HEK293 (cell line): ENCODE data around the gene CHN1.

Experiments used
- CTCF ChIA-PET: fragments of 350-600 bp; formaldehyde crosslinking; extraction: SDS; loops from one replicate; lab custom pipeline; 2021; ENCODE audit warnings: antibody characterized with exemption; lab: Yijun Ruan, JAX
- POLR2A ChIA-PET: fragments of 300-600 bp; formaldehyde crosslinking; extraction: SDS; loops from one replicate; lab custom pipeline; 2020; ENCODE audit warnings: antibody characterized with exemption, inconsistent platforms; lab: Yijun Ruan, JAX
- H3K27ac ChIP-seq: fragments of 200-500 bp; sonication (Bioruptor generic); 2 replicates; pipeline ENCODE4 v1.5.1; 2014; ENCODE audit warnings: low read depth, low read length, control low read depth, inconsistent platforms; ENCODE audit errors: extremely low read depth
- H3K36me3 ChIP-seq, 2 experiments: fragments of 200-500 bp in 1 of 2; sonication (Bioruptor generic) in 1 of 2; 1 replicate in 1 of 2; 2 replicates in 1 of 2; pipeline ENCODE4 v1.5.1; 2014 to 2017; ENCODE audit warnings: inconsistent platforms in 2 of 2, low read length in 2 of 2; ENCODE audit not compliant: control insufficient read depth in 2 of 2, insufficient read depth in 1 of 2
- H3K4me1 ChIP-seq: fragments of 200-500 bp; sonication (Bioruptor generic); 2 replicates; pipeline ENCODE4 v1.5.1; 2014; ENCODE audit warnings: mild to moderate bottlenecking, low read length, inconsistent platforms; ENCODE audit not compliant: control insufficient read depth, insufficient read depth
- H3K4me3 ChIP-seq: 2 replicates; pipeline ENCODE4 v1.5.1; 2011; ENCODE audit warnings: low read depth, mild to moderate bottlenecking, control low read depth, low read length, moderate library complexity
- H3K9me3 ChIP-seq: fragments of 200-500 bp; sonication (Bioruptor generic); 2 replicates; pipeline ENCODE4 v1.5.1; 2014; ENCODE audit warnings: low read depth, low read length, inconsistent platforms; ENCODE audit not compliant: control insufficient read depth, insufficient read depth
- GLIS2 ChIP-seq: fragments of 450-650 bp; formaldehyde crosslinking; IDR thresholded peaks from 2 replicates; pipeline ENCODE4 v1.5.1; 2016; ENCODE audit warnings: missing biosample characterization, missing genetic modification characterization
- WT1 ChIP-seq: fragments of 450-650 bp; formaldehyde crosslinking; IDR thresholded peaks from 2 replicates; pipeline ENCODE4 v1.5.1; 2016; ENCODE audit warnings: missing biosample characterization, missing genetic modification characterization
- ZBTB1 ChIP-seq: fragments of 450-650 bp; formaldehyde crosslinking; IDR thresholded peaks from 2 replicates; pipeline ENCODE4 v1.5.1; 2016; ENCODE audit warnings: missing biosample characterization, missing genetic modification characterization
- ZBTB20 ChIP-seq: fragments of 450-650 bp; formaldehyde crosslinking; IDR thresholded peaks from 2 replicates; pipeline ENCODE4 v1.5.1; 2016; ENCODE audit warnings: missing biosample characterization, missing genetic modification characterization
- ZEB2 ChIP-seq: fragments of 450-650 bp; formaldehyde crosslinking; IDR thresholded peaks from 2 replicates; pipeline ENCODE4 v1.5.1; 2016; ENCODE audit warnings: missing biosample characterization, missing genetic modification characterization
- ZFHX2 ChIP-seq: fragments of 450-650 bp; formaldehyde crosslinking; conservative IDR thresholded peaks from 2 replicates; pipeline ENCODE4 v1.5.1; 2016; ENCODE audit warnings: missing biosample characterization, missing genetic modification characterization
- ZFP41 ChIP-seq: fragments of 450-650 bp; formaldehyde crosslinking; IDR thresholded peaks from 2 replicates; pipeline ENCODE4 v1.5.1; 2016; ENCODE audit warnings: missing biosample characterization, missing genetic modification characterization, borderline replicate concordance
- ZFP69B ChIP-seq: fragments of 450-650 bp; formaldehyde crosslinking; IDR thresholded peaks from 2 replicates; pipeline ENCODE4 v1.5.1; 2016; ENCODE audit warnings: missing biosample characterization, missing genetic modification characterization
- ZNF112 ChIP-seq: fragments of 450-650 bp; formaldehyde crosslinking; IDR thresholded peaks from 2 replicates; pipeline ENCODE4 v1.5.0; 2017; ENCODE audit warnings: missing biosample characterization, missing genetic modification characterization
- ZNF311 ChIP-seq: fragments of 450-650 bp; formaldehyde crosslinking; IDR thresholded peaks from 2 replicates; pipeline ENCODE4 v1.5.1; 2017; ENCODE audit warnings: missing biosample characterization, missing genetic modification characterization, borderline replicate concordance
- ZNF394 ChIP-seq: fragments of 450-650 bp; formaldehyde crosslinking; IDR thresholded peaks from 2 replicates; pipeline ENCODE4 v1.5.1; 2016; ENCODE audit warnings: missing biosample characterization, missing genetic modification characterization, mild to moderate bottlenecking, moderate library complexity, borderline replicate concordance
- ZNF426 ChIP-seq: fragments of 450-650 bp; formaldehyde crosslinking; IDR thresholded peaks from 2 replicates; pipeline ENCODE4 v1.5.1; 2017; ENCODE audit warnings: missing biosample characterization, missing genetic modification characterization, mild to moderate bottlenecking, inconsistent platforms, moderate library complexity
- ZNF548 ChIP-seq: fragments of 450-650 bp; formaldehyde crosslinking; IDR thresholded peaks from 2 replicates; pipeline ENCODE4 v1.5.1; 2016; ENCODE audit warnings: missing biosample characterization, missing genetic modification characterization
- ZNF555 ChIP-seq: fragments of 450-650 bp; formaldehyde crosslinking; conservative IDR thresholded peaks from 2 replicates; pipeline ENCODE4 v1.5.1; 2017; ENCODE audit warnings: missing biosample characterization, mild to moderate bottlenecking, missing genetic modification characterization, inconsistent platforms
- ZNF585B ChIP-seq: fragments of 450-650 bp; formaldehyde crosslinking; IDR thresholded peaks from 2 replicates; pipeline ENCODE4 v1.5.1; 2016; ENCODE audit warnings: missing biosample characterization, missing genetic modification characterization
- ZNF658 ChIP-seq: fragments of 450-650 bp; formaldehyde crosslinking; IDR thresholded peaks from 2 replicates; pipeline ENCODE4; 2016; ENCODE audit warnings: missing biosample characterization, missing genetic modification characterization
- ZNF701 ChIP-seq: fragments of 450-650 bp; formaldehyde crosslinking; IDR thresholded peaks from 2 replicates; pipeline ENCODE4 v1.5.1; 2016; ENCODE audit warnings: missing biosample characterization, missing genetic modification characterization
- ZNF747 ChIP-seq: fragments of 450-650 bp; formaldehyde crosslinking; IDR thresholded peaks from 2 replicates; pipeline ENCODE4 v1.5.1; 2016; ENCODE audit warnings: missing biosample characterization, missing genetic modification characterization
- TF ChIP-seq, protein P1 (sequence below): fragments of 450-650 bp; formaldehyde crosslinking; IDR thresholded peaks from 2 replicates; pipeline ENCODE4 v1.5.1; 2017; ENCODE audit warnings: missing biosample characterization, missing genetic modification characterization
- TF ChIP-seq, protein P2 (sequence below): fragments of 450-650 bp; formaldehyde crosslinking; IDR thresholded peaks from 2 replicates; pipeline ENCODE4 v1.5.1; 2016; ENCODE audit warnings: missing biosample characterization, missing genetic modification characterization, low read depth
- TF ChIP-seq, protein P3 (sequence below): fragments of 450-650 bp; formaldehyde crosslinking; IDR thresholded peaks from 2 replicates; pipeline ENCODE4 v1.5.1; 2017; ENCODE audit warnings: missing biosample characterization, mild to moderate bottlenecking, missing genetic modification characterization, moderate library complexity
- TF ChIP-seq, protein P4 (sequence below): fragments of 450-650 bp; formaldehyde crosslinking; IDR thresholded peaks from 2 replicates; pipeline ENCODE4 v1.5.0; 2017; ENCODE audit warnings: missing biosample characterization, missing genetic modification characterization, borderline replicate concordance
- TF ChIP-seq, protein P5 (sequence below): fragments of 450-650 bp; formaldehyde crosslinking; IDR thresholded peaks from 2 replicates; pipeline ENCODE4 v1.5.1; 2016; ENCODE audit warnings: missing biosample characterization, missing genetic modification characterization

Gene CHN1

DNA sequence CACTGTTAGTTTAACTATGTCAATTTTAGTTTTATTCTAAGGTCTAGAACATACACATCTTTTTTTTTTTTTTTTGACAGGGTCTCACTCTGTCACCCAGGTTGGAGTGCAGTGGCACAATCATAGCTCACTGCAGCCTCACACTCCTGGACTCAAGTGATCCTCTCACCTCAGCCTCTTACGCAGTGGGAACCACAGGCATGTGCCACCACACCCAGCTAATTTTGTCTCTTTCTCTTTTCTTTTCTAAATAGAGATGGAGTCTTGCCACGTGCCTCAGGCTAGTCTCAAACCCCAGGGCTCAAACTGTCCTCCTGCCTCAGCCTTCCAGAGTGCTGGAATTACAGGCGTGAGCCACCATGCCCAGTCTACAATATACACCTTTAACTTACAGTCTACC, 171.4 kb downstream of the CHN1 start:
- Histone ChIP-seq H3K36me3 (no peaks in the 10 kb centered on the region), H3K9me3 (no peaks in the 10 kb centered on the region), H3K27ac (no peak overlapping the region), H3K4me1 (no peaks in the 10 kb centered on the region), H3K4me3 (no peak overlapping the region)
- ChIA-PET POLR2A (no interaction called here), CTCF (no interaction called here)
- TF ChIP-seq, protein P1, sequence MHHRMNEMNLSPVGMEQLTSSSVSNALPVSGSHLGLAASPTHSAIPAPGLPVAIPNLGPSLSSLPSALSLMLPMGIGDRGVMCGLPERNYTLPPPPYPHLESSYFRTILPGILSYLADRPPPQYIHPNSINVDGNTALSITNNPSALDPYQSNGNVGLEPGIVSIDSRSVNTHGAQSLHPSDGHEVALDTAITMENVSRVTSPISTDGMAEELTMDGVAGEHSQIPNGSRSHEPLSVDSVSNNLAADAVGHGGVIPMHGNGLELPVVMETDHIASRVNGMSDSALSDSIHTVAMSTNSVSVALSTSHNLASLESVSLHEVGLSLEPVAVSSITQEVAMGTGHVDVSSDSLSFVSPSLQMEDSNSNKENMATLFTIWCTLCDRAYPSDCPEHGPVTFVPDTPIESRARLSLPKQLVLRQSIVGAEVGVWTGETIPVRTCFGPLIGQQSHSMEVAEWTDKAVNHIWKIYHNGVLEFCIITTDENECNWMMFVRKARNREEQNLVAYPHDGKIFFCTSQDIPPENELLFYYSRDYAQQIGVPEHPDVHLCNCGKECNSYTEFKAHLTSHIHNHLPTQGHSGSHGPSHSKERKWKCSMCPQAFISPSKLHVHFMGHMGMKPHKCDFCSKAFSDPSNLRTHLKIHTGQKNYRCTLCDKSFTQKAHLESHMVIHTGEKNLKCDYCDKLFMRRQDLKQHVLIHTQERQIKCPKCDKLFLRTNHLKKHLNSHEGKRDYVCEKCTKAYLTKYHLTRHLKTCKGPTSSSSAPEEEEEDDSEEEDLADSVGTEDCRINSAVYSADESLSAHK (tag by site-specific recombination): no peak
- TF ChIP-seq ZNF555 (tag by site-specific recombination): no peak
- no peak for TF ChIP-seq ZNF747 (tag by site-specific recombination)
- no peak for TF ChIP-seq ZNF426 (tag by site-specific recombination)
- no peak for TF ChIP-seq ZFP41 (tag by site-specific recombination)
- no peak for TF ChIP-seq ZNF548
- TF ChIP-seq, protein P2, sequence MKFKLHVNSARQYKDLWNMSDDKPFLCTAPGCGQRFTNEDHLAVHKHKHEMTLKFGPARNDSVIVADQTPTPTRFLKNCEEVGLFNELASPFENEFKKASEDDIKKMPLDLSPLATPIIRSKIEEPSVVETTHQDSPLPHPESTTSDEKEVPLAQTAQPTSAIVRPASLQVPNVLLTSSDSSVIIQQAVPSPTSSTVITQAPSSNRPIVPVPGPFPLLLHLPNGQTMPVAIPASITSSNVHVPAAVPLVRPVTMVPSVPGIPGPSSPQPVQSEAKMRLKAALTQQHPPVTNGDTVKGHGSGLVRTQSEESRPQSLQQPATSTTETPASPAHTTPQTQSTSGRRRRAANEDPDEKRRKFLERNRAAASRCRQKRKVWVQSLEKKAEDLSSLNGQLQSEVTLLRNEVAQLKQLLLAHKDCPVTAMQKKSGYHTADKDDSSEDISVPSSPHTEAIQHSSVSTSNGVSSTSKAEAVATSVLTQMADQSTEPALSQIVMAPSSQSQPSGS (tag by site-specific recombination): no peak
- no peak for TF ChIP-seq ZNF112 (tag by site-specific recombination)
- TF ChIP-seq, all 188 proteins: peak for 0

DNA sequence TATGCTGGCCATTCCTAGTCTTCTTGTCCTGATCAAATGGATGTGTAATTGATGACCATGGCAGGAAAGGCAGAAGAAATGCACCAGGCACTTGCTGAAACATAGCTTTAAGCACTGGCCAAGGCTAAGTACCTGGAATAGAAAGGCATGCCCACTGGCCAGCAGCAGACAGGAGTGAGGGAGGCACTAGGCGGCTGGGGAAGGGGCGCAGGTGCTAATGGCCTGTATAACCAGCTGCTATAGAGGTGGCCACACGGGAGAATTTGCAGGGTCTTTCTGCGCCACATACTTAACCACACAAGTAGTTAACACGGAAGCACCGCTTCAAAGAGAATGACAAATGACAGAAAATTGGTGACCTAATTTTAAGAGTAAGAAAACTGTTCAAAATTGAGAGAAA, 174.6 kb downstream of the CHN1 start:
- H3K36me3 ChIP-seq: no peaks in the 10 kb centered on the region
- CTCF ChIA-PET: no interaction called here
- no peaks in the 10 kb centered on the region for H3K9me3 ChIP-seq
- POLR2A ChIA-PET: no interaction called here
- H3K27ac ChIP-seq: no peak overlapping the region
- H3K4me3 ChIP-seq: no peak overlapping the region
- H3K4me1 ChIP-seq: no peaks in the 10 kb centered on the region
- TF ChIP-seq ZNF585B (tag by site-specific recombination): no peak
- TF ChIP-seq ZBTB1 (tag by site-specific recombination): no peak
- no peak for TF ChIP-seq ZFP69B (tag by site-specific recombination)
- TF ChIP-seq ZNF701 (tag by site-specific recombination): no peak
- TF ChIP-seq ZNF311: no peak
- TF ChIP-seq ZNF658 (tag by site-specific recombination): no peak
- no peak for TF ChIP-seq WT1
- TF ChIP-seq ZNF394: no peak
- no peak for TF ChIP-seq ZBTB20
- TF ChIP-seq, protein P3, sequence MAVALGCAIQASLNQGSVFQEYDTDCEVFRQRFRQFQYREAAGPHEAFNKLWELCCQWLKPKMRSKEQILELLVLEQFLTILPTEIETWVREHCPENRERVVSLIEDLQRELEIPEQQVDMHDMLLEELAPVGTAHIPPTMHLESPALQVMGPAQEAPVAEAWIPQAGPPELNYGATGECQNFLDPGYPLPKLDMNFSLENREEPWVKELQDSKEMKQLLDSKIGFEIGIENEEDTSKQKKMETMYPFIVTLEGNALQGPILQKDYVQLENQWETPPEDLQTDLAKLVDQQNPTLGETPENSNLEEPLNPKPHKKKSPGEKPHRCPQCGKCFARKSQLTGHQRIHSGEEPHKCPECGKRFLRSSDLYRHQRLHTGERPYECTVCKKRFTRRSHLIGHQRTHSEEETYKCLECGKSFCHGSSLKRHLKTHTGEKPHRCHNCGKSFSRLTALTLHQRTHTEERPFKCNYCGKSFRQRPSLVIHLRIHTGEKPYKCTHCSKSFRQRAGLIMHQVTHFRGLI (tag by site-specific recombination): no peak
- TF ChIP-seq GLIS2 (tag by site-specific recombination): no peak
- no peak for TF ChIP-seq ZFHX2 (tag by site-specific recombination)
- TF ChIP-seq, protein P4, sequence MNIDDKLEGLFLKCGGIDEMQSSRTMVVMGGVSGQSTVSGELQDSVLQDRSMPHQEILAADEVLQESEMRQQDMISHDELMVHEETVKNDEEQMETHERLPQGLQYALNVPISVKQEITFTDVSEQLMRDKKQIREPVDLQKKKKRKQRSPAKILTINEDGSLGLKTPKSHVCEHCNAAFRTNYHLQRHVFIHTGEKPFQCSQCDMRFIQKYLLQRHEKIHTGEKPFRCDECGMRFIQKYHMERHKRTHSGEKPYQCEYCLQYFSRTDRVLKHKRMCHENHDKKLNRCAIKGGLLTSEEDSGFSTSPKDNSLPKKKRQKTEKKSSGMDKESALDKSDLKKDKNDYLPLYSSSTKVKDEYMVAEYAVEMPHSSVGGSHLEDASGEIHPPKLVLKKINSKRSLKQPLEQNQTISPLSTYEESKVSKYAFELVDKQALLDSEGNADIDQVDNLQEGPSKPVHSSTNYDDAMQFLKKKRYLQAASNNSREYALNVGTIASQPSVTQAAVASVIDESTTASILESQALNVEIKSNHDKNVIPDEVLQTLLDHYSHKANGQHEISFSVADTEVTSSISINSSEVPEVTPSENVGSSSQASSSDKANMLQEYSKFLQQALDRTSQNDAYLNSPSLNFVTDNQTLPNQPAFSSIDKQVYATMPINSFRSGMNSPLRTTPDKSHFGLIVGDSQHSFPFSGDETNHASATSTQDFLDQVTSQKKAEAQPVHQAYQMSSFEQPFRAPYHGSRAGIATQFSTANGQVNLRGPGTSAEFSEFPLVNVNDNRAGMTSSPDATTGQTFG (tag by site-specific recombination): no peak
- TF ChIP-seq, protein P5, sequence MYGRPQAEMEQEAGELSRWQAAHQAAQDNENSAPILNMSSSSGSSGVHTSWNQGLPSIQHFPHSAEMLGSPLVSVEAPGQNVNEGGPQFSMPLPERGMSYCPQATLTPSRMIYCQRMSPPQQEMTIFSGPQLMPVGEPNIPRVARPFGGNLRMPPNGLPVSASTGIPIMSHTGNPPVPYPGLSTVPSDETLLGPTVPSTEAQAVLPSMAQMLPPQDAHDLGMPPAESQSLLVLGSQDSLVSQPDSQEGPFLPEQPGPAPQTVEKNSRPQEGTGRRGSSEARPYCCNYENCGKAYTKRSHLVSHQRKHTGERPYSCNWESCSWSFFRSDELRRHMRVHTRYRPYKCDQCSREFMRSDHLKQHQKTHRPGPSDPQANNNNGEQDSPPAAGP (tag by site-specific recombination): no peak
- TF ChIP-seq ZEB2 (tag by site-specific recombination): no peak
